HEK293T (cell line): ENCODE results near the gene HOXD11.

Experiments used
- CTCF ChIA-PET: fragments of 350-600 bp; formaldehyde crosslinking; extraction: SDS; loops from one replicate; lab custom pipeline; 2021; ENCODE audit warnings: antibody characterized with exemption, inconsistent platforms; lab: Yijun Ruan, JAX
- POLR2A ChIA-PET: fragments of 350-600 bp; formaldehyde crosslinking; extraction: SDS; loops from one replicate; lab custom pipeline; 2020; ENCODE audit warnings: antibody characterized with exemption, inconsistent platforms; lab: Yijun Ruan, JAX
- DNase-seq: peaks from one replicate; pipeline ENCODE4 v3.0.0; 2012; ENCODE audit warnings: mixed read lengths; ENCODE audit errors: extremely low spot score
- ARNT ChIP-seq: fragments of 450-650 bp; IDR thresholded peaks from 2 replicates; pipeline ENCODE4 v1.6.1; 2017; ENCODE audit warnings: mild to moderate bottlenecking
- BHLHE40 ChIP-seq: fragments of 450-650 bp; IDR thresholded peaks from 2 replicates; pipeline ENCODE4 v1.6.1; 2016; ENCODE audit warnings: mild to moderate bottlenecking, moderate library complexity, borderline replicate concordance
- CTBP1 ChIP-seq: fragments of 450-650 bp; IDR thresholded peaks from 2 replicates; pipeline ENCODE4 v1.6.1; 2016; ENCODE audit warnings: borderline replicate concordance
- ELF4 ChIP-seq: fragments of 450-650 bp; IDR thresholded peaks from 2 replicates; pipeline ENCODE4 v1.6.1; 2017; ENCODE audit warnings: antibody characterized with exemption
- FOXA1 ChIP-seq: fragments of 450-650 bp; IDR thresholded peaks from 2 replicates; pipeline ENCODE4 v1.6.1; 2016; ENCODE audit warnings: mild to moderate bottlenecking
- FOXK2 ChIP-seq: fragments of 450-650 bp; IDR thresholded peaks from 2 replicates; pipeline ENCODE4 v1.6.1; 2016; ENCODE audit warnings: mild to moderate bottlenecking
- FOXM1 ChIP-seq: fragments of 450-650 bp; IDR thresholded peaks from 2 replicates; pipeline ENCODE4 v1.6.1; 2017; ENCODE audit warnings: mild to moderate bottlenecking, borderline replicate concordance
- HDGF ChIP-seq: fragments of 450-650 bp; IDR thresholded peaks from 2 replicates; pipeline ENCODE4 v1.6.1; 2017; ENCODE audit warnings: antibody characterized with exemption, borderline replicate concordance
- L3MBTL2 ChIP-seq: fragments of 450-650 bp; conservative IDR thresholded peaks from 2 replicates; pipeline ENCODE4 v1.6.1; 2016; ENCODE audit warnings: mild to moderate bottlenecking
- LEF1 ChIP-seq: fragments of 450-650 bp; IDR thresholded peaks from 2 replicates; pipeline ENCODE4 v1.6.1; 2017; ENCODE audit warnings: mild to moderate bottlenecking, borderline replicate concordance
- NFRKB ChIP-seq: fragments of 450-650 bp; IDR thresholded peaks from 2 replicates; pipeline ENCODE4 v1.6.1; 2016; ENCODE audit warnings: mild to moderate bottlenecking, moderate library complexity
- PKNOX1 ChIP-seq: fragments of 450-650 bp; IDR thresholded peaks from 2 replicates; pipeline ENCODE4 v1.6.1; 2016
- SP1 ChIP-seq: fragments of 450-650 bp; IDR thresholded peaks from 2 replicates; pipeline ENCODE4 v1.6.1; 2017
- SUZ12 ChIP-seq: fragments of 450-650 bp; IDR thresholded peaks from 2 replicates; pipeline ENCODE4 v1.6.1; 2016; ENCODE audit warnings: mild to moderate bottlenecking
- TARDBP ChIP-seq: fragments of 450-650 bp; IDR thresholded peaks from 2 replicates; pipeline ENCODE4 v1.6.1; 2016
- ZNF384 ChIP-seq: fragments of 450-650 bp; IDR thresholded peaks from 2 replicates; pipeline ENCODE4 v1.6.1; 2016

The HOXD11 gene

GRCh38 chr2:176100547-176101140, 6.4 kb upstream of the HOXD11 start:
- POLR2A ChIA-PET, result no interaction called here
- no peak for TF ChIP-seq SP1
- no peak for TF ChIP-seq ELF4
- no peak for TF ChIP-seq FOXA1
- TF ChIP-seq BHLHE40, result no peak
- TF ChIP-seq HDGF, result no peak
- no peak for TF ChIP-seq PKNOX1
- no peak for TF ChIP-seq ARNT
- no peak for TF ChIP-seq TARDBP
- TF ChIP-seq SUZ12, result no peak
- TF ChIP-seq ZNF384, result no peak
- TF ChIP-seq FOXK2, result no peak
- no peak for TF ChIP-seq CTBP1
- no peak for TF ChIP-seq FOXM1
- TF ChIP-seq NFRKB, result no peak
- no peak for TF ChIP-seq L3MBTL2
- no peak for TF ChIP-seq LEF1
- no peak for DNase-seq
- CTCF ChIA-PET, result no interaction called here

- no peak for DNase-seq
- CTCF ChIA-PET, result interaction anchor here (0.7 kb wide), 1 partner anchor 29 kb away, joined by 3 read pairs; no protein-coding TSS in a partner anchor
- POLR2A ChIA-PET, result interaction anchor here (1.5 kb wide), 1 partner anchor 100 kb away, joined by 4 read pairs; the partner anchor contains the start of gene LNPK
- TF ChIP-seq ZNF384, result no peak
- no peak for TF ChIP-seq LEF1
- TF ChIP-seq TARDBP, result no peak
- TF ChIP-seq CTBP1, result no peak
- no peak for TF ChIP-seq NFRKB
- TF ChIP-seq SP1, result no peak
- no peak for TF ChIP-seq HDGF
- no peak for TF ChIP-seq L3MBTL2
- no peak for TF ChIP-seq FOXA1
- TF ChIP-seq FOXM1, result no peak
- TF ChIP-seq SUZ12, result no peak
- no peak for TF ChIP-seq ARNT
- no peak for TF ChIP-seq BHLHE40
- TF ChIP-seq FOXK2, result no peak
- TF ChIP-seq ELF4, result no peak
- no peak for TF ChIP-seq PKNOX1
Measured at GRCh38 chr2:176101216-176101830, 5.8 kb upstream of the HOXD11 start.

GRCh38 chr2:176101842-176102241, 5.2 kb upstream of the HOXD11 start:
- CTCF ChIA-PET, result interaction anchor here (0.5 to 0.7 kb wide), 2 partner anchors 28 to 1048 kb away, joined by 3 to 4 read pairs; no protein-coding TSS in a partner anchor
- DNase-seq, result no peak
- no peak for TF ChIP-seq LEF1
- no peak for TF ChIP-seq ARNT
- no peak for TF ChIP-seq CTBP1
- TF ChIP-seq FOXM1, result no peak
- TF ChIP-seq FOXK2, result no peak
- TF ChIP-seq L3MBTL2, result no peak
- no peak for TF ChIP-seq BHLHE40
- no peak for TF ChIP-seq ELF4
- no peak for TF ChIP-seq TARDBP
- TF ChIP-seq SP1, result no peak
- no peak for TF ChIP-seq HDGF
- TF ChIP-seq ZNF384, result no peak
- POLR2A ChIA-PET, result interaction anchor here (1.5 to 5.7 kb wide), 2 partner anchors 7 to 100 kb away, joined by 4 to 117 read pairs; partner anchors contain the start of genes HOXD13 and LNPK

GRCh38 chr2:176102309-176102866, 4.7 kb upstream of the HOXD11 start:
- ChIA-PET CTCF (interaction anchor here (0.5 to 1.1 kb wide), 2 partner anchors 22 to 1047 kb away, joined by 3 to 4 read pairs; no protein-coding TSS in a partner anchor), POLR2A (interaction anchor here (1.5 to 5.7 kb wide), 2 partner anchors 7 to 101 kb away, joined by 4 to 117 read pairs; partner anchors contain the start of genes HOXD13 and LNPK)
- TF ChIP-seq PKNOX1, result no peak
- no peak for DNase-seq

- no peak for DNase-seq
- ChIA-PET CTCF (interaction anchor here (0.5 to 1.1 kb wide), 3 partner anchors 23 to 892 kb away, joined by 3 to 5 read pairs (median 3); no protein-coding TSS in a partner anchor), POLR2A (interaction anchor here (1.1 to 5.7 kb wide), 3 partner anchors 8 to 551 kb away, joined by 3 to 117 read pairs (median 4); partner anchors contain the start of gene HOXD13)
- TF ChIP-seq PKNOX1 (no peak), SP1 (no peak), ZNF384 (no peak), NFRKB (no peak), LEF1 (no peak), ELF4 (no peak)
Measured at GRCh38 chr2:176103194-176103593, 3.9 kb upstream of the HOXD11 start.
